ENCODE results near the gene GFRAL. TPM values are rescaled to one million over a fixed set of nuclear protein-coding genes. Genes with fewer than 3 reads are reported as not detected.

The GFRAL gene
- total RNA-seq, 1 experiment from 2014 or later: not detected

DNA sequence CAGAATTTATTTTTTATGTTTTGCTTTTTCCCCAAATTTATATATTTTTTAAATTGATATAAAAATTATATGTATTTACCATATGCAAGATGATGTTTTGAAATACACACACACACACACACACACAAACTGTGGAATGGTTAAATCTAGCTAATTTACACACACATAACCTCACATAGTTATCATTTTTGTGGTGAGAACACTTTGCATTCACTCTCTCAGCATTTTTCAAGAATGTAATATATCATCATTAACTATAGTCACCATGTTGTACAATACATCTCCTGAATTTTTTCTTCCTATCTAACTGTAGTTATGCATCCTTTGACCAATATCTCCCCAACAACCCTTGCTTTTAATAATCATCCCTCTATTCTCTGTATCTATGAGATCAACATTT, 52.2 kb downstream of the GFRAL start:
- Histone ChIP-seq H4K8ac (replicated peaks; ENCODE audit: insufficient read length, low read depth, low read length) (no peak overlapping the region), H3K23ac (ENCODE audit: insufficient read length, low read depth, low read length) (no peak overlapping the region), H3K4me2 (ENCODE audit: insufficient read depth, insufficient read length, low read length) (no peak overlapping the region), H2BK15ac (ENCODE audit: low read depth, low read length) (no peak overlapping the region), H2BK20ac (ENCODE audit: low read depth, low read length, poor library complexity, severe bottlenecking) (no peak overlapping the region), H4K5ac (ENCODE audit: insufficient read length, low read depth, low read length) (no peak overlapping the region), H2AK5ac (ENCODE audit: insufficient read length, low read length) (no peak overlapping the region), H3K27me3 (ENCODE audit: insufficient read depth, low read length) (no peaks in the 10 kb centered on the region), H3K23me2 (ENCODE audit: insufficient read length, low read depth, low read length, poor library complexity, severe bottlenecking) (no peaks in the 10 kb centered on the region), H3K79me2 (ENCODE audit: insufficient read depth, low read length) (no peaks in the 10 kb centered on the region), H2BK5ac (ENCODE audit: insufficient read length, low read length) (no peak overlapping the region), H3K14ac (ENCODE audit: insufficient read depth, low read length) (no peak overlapping the region), H3K18ac (ENCODE audit: insufficient read length, low read depth, low read length) (no peak overlapping the region), H3T11ph (ENCODE audit: low read length) (no peak overlapping the region), H2AFZ (ENCODE audit: low read length) (no peak overlapping the region), H2BK12ac (ENCODE audit: insufficient read length, low read depth, low read length) (no peak overlapping the region), H3K27ac (ENCODE audit: insufficient read length, low read depth, low read length) (no peak overlapping the region), H3K9ac (ENCODE audit: extremely low read depth, insufficient read length, low read length) (no peak overlapping the region), H2BK120ac (ENCODE audit: low read depth, low read length, poor library complexity, severe bottlenecking) (no peak overlapping the region), H3K79me1 (ENCODE audit: insufficient read depth, low read depth, low read length, poor library complexity, severe bottlenecking) (no peaks in the 10 kb centered on the region), H3K4ac (ENCODE audit: low read depth, low read length) (no peak overlapping the region), H3K9me3 (ENCODE audit: control insufficient read depth, low read depth, low read length) (no peaks in the 10 kb centered on the region), H3K4me1 (ENCODE audit: insufficient read depth, low read length) (no peaks in the 10 kb centered on the region), H3K56ac (ENCODE audit: insufficient read length, low read depth, low read length) (no peak overlapping the region), H4K91ac (ENCODE audit: insufficient read length, low read depth, low read length) (no peak overlapping the region), H4K20me1 (ENCODE audit: control insufficient read depth, insufficient read depth, insufficient read length) (no peaks in the 10 kb centered on the region)
- no peaks in the 10 kb centered on the region for H3K36me3 Mint-ChIP-seq (ENCODE audit: insufficient read depth in 1 of 3, low read depth in 3 of 3)
- TF ChIP-seq, protein P1, sequence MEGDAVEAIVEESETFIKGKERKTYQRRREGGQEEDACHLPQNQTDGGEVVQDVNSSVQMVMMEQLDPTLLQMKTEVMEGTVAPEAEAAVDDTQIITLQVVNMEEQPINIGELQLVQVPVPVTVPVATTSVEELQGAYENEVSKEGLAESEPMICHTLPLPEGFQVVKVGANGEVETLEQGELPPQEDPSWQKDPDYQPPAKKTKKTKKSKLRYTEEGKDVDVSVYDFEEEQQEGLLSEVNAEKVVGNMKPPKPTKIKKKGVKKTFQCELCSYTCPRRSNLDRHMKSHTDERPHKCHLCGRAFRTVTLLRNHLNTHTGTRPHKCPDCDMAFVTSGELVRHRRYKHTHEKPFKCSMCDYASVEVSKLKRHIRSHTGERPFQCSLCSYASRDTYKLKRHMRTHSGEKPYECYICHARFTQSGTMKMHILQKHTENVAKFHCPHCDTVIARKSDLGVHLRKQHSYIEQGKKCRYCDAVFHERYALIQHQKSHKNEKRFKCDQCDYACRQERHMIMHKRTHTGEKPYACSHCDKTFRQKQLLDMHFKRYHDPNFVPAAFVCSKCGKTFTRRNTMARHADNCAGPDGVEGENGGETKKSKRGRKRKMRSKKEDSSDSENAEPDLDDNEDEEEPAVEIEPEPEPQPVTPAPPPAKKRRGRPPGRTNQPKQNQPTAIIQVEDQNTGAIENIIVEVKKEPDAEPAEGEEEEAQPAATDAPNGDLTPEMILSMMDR (conservative IDR thresholded peaks at IDR 0.05): no peak
- H3K4me3 Mint-ChIP-seq: no peak overlapping the region
- no peaks in the 10 kb centered on the region for H3K4me1 Mint-ChIP-seq
- H3K9me3 Mint-ChIP-seq: no peaks in the 10 kb centered on the region
- no peaks in the 10 kb centered on the region for H3K27me3 Mint-ChIP-seq (ENCODE audit: low read depth)
- no peak for DNase-seq
- H3K27ac Mint-ChIP-seq: no peak overlapping the region

Data from H9 (cell line).